HG03025 (cell line): Measurements from ENCODE around the gene ATXN7.

Source experiments
- ATAC-seq: cut with Tn5 transposase; IDR thresholded peaks from one replicate; pipeline ENCODE4 v1.9.1; 2021; ENCODE audit warnings: mild to moderate bottlenecking, moderate library complexity; ENCODE audit not compliant: unreplicated experiment, low FRiP score

ATXN7 gene

DNA sequence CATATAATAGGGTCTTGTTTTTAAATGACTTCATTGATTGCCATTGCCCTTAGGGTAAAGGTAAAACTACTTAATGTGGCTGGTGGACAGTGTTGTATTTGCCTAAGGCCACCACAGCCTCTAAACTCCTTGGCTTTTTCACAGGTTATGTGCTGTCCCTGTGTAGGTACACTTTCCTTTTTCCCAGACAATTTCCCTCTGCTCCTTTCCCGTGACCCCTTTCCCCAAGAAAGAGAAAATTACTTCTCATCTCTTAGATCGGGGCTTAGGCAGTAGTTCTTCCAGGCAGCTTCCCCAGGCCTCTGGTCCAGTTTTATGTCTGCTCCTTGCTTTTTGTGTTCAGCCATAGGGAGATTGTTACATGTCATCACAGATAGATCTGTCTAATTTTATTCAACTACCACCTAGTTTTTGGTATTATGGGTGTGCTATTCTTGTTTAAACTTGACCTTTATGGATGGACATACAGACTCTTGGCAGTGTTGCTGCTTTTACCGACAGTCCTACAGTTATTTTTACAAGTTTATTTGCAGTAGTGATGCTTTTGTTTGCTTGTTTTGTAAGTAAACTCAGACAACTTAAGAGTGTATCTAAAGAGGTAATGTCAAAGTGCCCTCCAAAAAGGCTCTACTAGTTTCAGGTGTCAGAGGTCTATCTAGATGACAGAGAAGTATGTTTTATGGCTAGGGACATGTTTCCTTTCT, 69.0 kb downstream of the ATXN7 start:
- ATAC-seq, result no peak

GRCh38 chr3:63933459-63933858, 69.8 kb downstream of the ATXN7 start:
- ATAC-seq, result peak; percentile 59

DNA sequence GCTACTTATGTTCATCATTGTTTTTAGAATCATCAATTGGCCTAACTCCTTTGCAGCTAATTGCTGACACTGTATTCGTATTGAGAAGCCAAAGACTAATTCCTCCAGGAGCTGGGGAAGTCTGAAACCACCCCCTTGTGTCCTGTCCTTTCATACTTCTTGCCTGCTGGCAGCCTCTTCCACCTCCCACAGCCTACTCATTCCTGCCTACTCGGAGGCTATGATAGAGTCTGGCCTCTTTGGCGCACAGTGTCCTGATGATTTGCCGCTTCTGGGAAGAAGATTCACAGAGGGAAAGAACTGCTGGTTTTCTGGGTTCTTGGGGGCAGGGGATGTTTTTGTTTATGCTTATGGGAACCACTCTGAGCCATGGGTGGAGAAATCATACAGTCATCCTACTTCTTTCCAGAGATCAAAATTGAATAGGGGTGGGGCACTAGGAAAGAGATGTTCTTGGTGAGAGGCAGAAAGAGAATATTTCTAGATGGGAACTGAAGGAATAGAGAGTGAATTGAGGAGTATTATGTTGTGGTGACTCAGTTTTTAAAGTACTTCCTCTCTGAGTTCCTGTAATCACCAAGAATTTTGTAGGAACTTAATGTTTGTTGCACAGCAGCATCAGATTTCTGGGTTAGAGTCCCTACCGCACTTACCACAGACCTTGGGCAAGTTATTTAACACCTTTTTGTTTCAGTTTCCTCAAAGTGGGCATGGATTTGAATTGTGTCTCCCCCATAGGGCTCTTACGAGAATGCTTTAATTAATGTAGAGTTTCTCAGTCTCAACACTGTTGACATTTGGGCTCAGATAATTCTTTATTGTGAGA, 70.6 kb downstream of the ATXN7 start:
- ATAC-seq, result no peak

GRCh38 chr3:63936925-63937324, 73.3 kb downstream of the ATXN7 start:
- no peak for ATAC-seq

- ATAC-seq, result peak; percentile 70
Observed at GRCh38 chr3:63937661-63938651, 74.3 kb downstream of the ATXN7 start.

DNA sequence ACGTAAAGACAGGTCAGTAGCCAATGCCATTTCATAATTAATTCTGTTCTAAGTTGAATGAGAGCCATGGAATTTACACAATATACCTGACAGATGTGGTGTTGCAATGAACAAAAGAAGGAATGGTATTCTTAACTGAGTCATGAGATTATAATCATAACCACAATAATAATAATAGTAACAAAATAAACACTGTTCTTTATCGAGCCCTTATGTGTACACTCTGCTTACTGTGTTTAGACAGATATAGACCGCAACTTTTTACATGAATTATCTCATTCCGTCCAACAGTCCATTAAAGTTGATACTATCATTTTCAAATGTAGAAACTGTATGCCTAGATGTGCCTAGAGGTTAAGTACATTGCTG, 76.7 kb downstream of the ATXN7 start:
- ATAC-seq, result no peak

GRCh38 chr3:63942528-63942927, 78.9 kb downstream of the ATXN7 start:
- no peak for ATAC-seq

- ATAC-seq, result no peak
Observed at GRCh38 chr3:63943678-63944077, 80.0 kb downstream of the ATXN7 start.

DNA sequence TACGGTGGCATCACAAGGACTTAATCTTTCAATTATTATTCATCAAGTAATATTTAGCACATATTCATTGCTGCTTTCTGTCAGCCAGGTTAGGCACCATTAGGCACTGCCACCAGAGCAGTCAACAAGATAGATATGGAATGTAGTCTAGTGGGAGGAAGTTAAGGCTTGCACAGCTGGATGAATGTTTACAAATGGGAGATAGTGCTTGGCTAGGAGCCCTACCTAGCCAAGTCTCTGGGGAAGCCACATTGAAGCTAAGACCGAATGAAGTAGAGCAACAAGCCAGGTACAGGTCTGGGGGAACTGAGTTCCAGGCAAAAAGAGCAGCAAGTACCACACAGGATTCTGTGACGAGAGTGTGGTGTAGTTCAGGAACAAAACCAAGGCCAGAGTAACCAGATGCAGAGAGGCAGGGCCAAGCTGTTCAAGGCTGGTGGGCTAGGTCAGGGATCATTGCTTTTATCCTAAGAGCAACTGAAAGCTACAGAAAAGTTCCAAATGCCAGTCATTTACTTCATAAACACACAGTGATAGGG, 82.0 kb downstream of the ATXN7 start:
- ATAC-seq, result no peak

GRCh38 chr3:63946753-63947152, 83.1 kb downstream of the ATXN7 start:
- no peak for ATAC-seq

DNA sequence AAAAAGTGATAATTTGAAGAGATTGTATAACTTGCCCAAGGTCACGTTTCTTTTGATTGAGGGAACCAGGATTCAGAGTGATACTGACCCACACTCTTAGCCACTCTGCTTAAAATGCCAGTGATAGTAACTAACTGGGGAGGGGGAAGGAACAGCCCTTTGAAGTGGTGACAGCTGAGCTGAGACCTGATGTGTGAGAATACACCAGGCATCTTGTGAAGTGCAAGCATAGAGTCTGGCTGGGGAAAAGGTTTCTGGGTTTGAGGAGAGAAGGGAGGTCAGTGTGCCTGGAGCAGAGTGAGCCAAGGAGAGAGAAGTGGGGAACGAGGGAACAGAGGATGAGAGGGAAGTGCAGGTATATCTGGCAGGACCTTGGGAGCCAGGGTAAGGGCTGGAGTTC, 83.9 kb downstream of the ATXN7 start:
- no peak for ATAC-seq

- ATAC-seq, result no peak
Observed at GRCh38 chr3:63949005-63949404, 85.3 kb downstream of the ATXN7 start.

- no peak for ATAC-seq
Observed at GRCh38 chr3:63950698-63951097, 87.0 kb downstream of the ATXN7 start.

GRCh38 chr3:63951492-63952247, 88.0 kb downstream of the ATXN7 start:
- ATAC-seq, result no peak

DNA sequence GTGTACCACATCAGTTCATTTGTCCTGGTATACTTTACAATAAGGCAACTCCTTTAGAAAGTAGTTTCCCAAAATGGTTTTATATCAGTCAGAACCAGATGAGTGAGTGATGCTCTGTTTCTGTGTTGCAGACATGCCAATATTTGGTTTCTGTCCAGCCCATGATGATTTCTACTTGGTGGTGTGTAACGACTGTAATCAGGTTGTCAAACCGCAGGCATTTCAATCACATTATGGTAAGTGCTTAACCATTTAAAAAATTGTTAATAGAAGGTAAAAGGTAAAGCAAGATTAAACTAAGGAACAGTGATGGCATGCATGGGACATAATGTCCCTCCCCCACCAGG, 88.6 kb downstream of the ATXN7 start:
- no peak for ATAC-seq

- no peak for ATAC-seq
Observed at GRCh38 chr3:63954182-63954581, 90.5 kb downstream of the ATXN7 start.

GRCh38 chr3:63955036-63955650, 91.5 kb downstream of the ATXN7 start:
- no peak for ATAC-seq

DNA sequence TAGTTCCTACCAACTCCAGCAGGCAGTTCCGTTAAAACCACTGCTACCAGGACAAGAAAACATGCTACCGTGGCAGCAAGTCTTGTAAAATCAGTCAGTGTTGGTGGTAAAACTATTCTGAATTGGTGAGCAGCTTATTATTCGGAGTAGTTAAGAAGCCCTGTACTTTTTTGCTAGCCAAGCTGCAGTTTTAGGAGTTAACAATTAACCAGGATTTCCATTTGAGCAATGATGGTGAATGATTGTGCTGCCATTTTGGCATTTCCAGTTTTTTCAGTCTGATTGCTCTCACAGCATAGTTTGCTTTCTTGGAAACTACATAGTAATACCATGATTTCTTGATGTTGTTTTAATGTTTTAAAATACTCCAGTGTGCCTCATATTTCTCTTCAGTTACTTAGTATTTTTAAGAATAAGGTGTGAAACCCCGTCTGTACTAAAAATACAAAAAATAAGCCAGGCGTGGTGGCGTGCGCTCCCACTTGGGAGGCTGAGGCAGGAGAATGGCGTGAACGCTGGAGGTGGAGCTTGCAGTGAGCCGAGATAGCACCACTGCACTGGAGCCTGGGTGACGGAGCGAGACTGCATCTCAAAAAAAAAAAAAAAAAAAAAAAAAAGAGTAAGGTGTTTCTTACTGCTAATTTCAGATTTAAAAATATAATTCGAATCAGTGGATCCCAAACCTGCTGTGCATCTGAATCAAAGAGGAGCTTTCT, 92.3 kb downstream of the ATXN7 start:
- no peak for ATAC-seq

DNA sequence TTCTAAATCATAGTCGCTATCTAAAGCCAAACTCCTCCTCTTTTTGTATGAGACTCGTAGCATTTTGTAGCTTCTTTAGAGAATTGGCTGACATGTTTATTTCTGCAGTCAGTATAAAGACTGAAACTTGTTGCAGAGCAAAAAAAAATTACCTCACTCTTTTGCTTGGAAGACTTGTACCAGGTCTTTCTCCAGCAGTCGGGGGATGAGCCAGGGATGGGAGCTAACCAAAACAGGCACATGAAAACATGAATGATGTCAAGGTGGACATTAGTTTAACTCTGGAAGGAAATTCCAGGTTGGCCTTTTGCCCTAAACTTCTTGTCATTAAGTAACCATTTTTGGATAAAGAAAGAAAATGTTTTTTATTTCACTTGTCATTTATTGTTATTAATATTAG, 95.5 kb downstream of the ATXN7 start:
- ATAC-seq, result no peak
